ENCODE measurements around the gene GRIK5. TPM values are rescaled to one million over a fixed set of nuclear protein-coding genes. Genes with fewer than 3 reads are reported as not detected.

Gene GRIK5
- total RNA-seq, 1 donor from 2014 or later, result 0.09 TPM

- POLR2A ChIA-PET, result interaction anchor here (0.5 to 0.8 kb wide), 3 partner anchors 9 to 93 kb away, joined by 3 to 5 read pairs (median 3); no protein-coding TSS in a partner anchor
- no peaks in the 10 kb centered on the region for H3K9me3 Mint-ChIP-seq
Measured at GRCh38 chr19:42093505-42093904, 23.5 kb upstream of the GRIK5 start.

DNA sequence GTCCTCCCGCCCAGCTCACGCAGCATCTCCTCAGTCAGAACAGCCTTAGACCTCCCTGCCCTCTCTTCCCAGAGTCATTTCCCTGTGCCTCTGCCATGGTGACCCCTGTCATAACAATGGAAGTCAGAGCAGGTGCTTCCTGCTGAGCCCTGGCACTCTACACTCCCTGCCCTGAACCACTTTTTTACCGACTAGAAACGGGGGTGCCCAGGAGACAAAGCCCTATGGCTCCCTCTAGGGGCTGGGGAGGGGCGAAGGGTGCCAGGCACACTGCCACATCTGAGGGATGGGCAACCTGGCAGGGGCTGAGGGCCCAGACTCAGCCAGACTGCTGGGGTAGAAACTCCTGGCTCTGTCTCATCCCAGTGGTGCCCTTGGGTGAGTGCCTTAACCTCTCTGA, 22.3 kb upstream of the GRIK5 start:
- Mint-ChIP-seq H3K9me3 (no peaks in the 10 kb centered on the region), H3K27me3 (no peaks in the 10 kb centered on the region), H3K36me3 (ENCODE audit: low read depth) (peaks cover 65% of the 10 kb centered on the region), H3K27ac (peak overlapping the region; percentile 82), H3K4me1 (peaks cover 45% of the 10 kb centered on the region), H3K4me3 (no peak overlapping the region)
- TF ChIP-seq, protein P1, sequence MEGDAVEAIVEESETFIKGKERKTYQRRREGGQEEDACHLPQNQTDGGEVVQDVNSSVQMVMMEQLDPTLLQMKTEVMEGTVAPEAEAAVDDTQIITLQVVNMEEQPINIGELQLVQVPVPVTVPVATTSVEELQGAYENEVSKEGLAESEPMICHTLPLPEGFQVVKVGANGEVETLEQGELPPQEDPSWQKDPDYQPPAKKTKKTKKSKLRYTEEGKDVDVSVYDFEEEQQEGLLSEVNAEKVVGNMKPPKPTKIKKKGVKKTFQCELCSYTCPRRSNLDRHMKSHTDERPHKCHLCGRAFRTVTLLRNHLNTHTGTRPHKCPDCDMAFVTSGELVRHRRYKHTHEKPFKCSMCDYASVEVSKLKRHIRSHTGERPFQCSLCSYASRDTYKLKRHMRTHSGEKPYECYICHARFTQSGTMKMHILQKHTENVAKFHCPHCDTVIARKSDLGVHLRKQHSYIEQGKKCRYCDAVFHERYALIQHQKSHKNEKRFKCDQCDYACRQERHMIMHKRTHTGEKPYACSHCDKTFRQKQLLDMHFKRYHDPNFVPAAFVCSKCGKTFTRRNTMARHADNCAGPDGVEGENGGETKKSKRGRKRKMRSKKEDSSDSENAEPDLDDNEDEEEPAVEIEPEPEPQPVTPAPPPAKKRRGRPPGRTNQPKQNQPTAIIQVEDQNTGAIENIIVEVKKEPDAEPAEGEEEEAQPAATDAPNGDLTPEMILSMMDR (IDR thresholded peaks at IDR 0.05), result no peak
- CTCF ChIA-PET, result interaction anchor here (1.8 kb wide), 1 partner anchor 8 kb away, joined by 4 read pairs; no protein-coding TSS in a partner anchor
- ATAC-seq (ENCODE audit: low read depth) (peak; percentile 41), DNase-seq (no peak)
- intact Hi-C loops (cut with micrococcal nuclease), result no loop called here
- POLR2A ChIA-PET, result interaction anchor here (0.6 to 1.2 kb wide), 5 partner anchors 10 to 40 kb away, joined by 3 to 4 read pairs (median 3); partner anchors contain the start of genes POU2F2 and ZNF574

More at GRCh38 chr19:42093505-42093904, 23.5 kb upstream of the GRIK5 start:
- DNase-seq (no peak), ATAC-seq (ENCODE audit: low read depth) (no peak)
- intact Hi-C loops (cut with micrococcal nuclease), result no loop called here
- TF ChIP-seq, protein P1 (IDR thresholded peaks at IDR 0.05), result no peak
- Mint-ChIP-seq H3K36me3 (ENCODE audit: low read depth) (peaks cover 73% of the 10 kb centered on the region), H3K4me3 (no peak overlapping the region), H3K4me1 (peaks cover 35% of the 10 kb centered on the region), H3K27me3 (no peaks in the 10 kb centered on the region), H3K27ac (peak overlapping the region; percentile 41)
- CTCF ChIA-PET, result interaction anchor here (1.8 to 2.0 kb wide), 2 partner anchors 9 to 15 kb away, joined by 4 to 7 read pairs; no protein-coding TSS in a partner anchor

DNA sequence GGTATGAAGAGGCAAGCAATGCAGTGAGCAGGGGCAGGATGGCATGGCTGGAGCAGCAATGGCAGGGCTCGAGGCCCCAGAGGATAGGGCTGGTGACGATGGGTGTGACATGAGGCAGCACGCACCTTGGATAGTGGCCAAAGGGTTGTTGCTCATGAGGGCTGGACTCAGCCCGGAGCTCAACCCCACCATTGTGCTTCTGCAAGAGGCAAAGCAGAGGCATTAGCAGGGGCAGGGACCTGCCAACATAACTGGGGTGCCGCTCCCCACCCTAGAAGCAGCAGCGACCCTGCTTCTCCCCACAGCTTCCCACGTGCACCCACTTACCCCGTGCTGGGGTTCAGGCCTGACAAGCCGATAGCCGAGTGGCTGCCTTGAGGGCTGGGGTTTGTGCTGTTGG, 21.7 kb upstream of the GRIK5 start:
- Mint-ChIP-seq H3K27ac (no peak overlapping the region), H3K27me3 (no peaks in the 10 kb centered on the region), H3K36me3 (ENCODE audit: low read depth) (peaks cover 61% of the 10 kb centered on the region), H3K4me3 (no peak overlapping the region), H3K4me1 (peaks cover 49% of the 10 kb centered on the region), H3K9me3 (no peaks in the 10 kb centered on the region)
- POLR2A ChIA-PET, result interaction anchor here (0.7 to 1.2 kb wide), 4 partner anchors 10 to 40 kb away, joined by 3 to 4 read pairs (median 3); partner anchors contain the start of genes POU2F2 and ZNF574
- ATAC-seq (ENCODE audit: low read depth) (no peak), DNase-seq (no peak)
- CTCF ChIA-PET, result no interaction called here
- TF ChIP-seq, protein P1 (IDR thresholded peaks at IDR 0.05), result no peak
- intact Hi-C loops (cut with micrococcal nuclease), result no loop called here

DNA sequence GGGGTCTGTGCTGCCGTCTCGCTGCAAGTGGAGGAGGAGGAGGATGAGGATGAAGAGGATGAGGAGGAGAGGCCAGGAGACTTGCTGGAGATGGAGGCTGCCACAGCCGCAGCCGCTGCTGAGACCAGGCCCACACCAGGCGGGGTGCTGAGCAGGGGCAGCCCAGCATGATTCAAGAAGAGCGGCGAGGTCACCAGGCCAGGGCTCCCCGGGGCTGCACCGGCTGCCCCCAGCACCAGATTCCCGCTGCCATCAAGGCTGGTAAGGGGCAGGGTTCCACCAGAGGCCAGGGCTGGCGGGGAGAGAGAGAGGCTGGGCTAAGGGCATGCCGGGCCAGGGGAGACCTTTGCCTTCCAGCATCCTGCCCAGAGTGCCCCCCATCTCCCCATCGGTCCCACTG, 21.3 kb upstream of the GRIK5 start:
- H3K4me3 Mint-ChIP-seq, result no peak overlapping the region
- no peaks in the 10 kb centered on the region for H3K9me3 Mint-ChIP-seq
- TF ChIP-seq, protein P1 (IDR thresholded peaks at IDR 0.05), result no peak
- ChIA-PET CTCF (no interaction called here), POLR2A (interaction anchor here (1.2 to 1.6 kb wide), 3 partner anchors 10 to 108 kb away, joined by 3 to 6 read pairs (median 3); partner anchors contain the start of gene POU2F2)
- no peak for ATAC-seq (ENCODE audit: low read depth)
- intact Hi-C loops (cut with micrococcal nuclease), result no loop called here
- H3K36me3 Mint-ChIP-seq (ENCODE audit: low read depth), result peaks cover 56% of the 10 kb centered on the region
- DNase-seq, result no peak
- H3K27ac Mint-ChIP-seq, result peak overlapping the region; percentile 82
- H3K4me1 Mint-ChIP-seq, result peaks cover 50% of the 10 kb centered on the region
- H3K27me3 Mint-ChIP-seq, result no peaks in the 10 kb centered on the region

DNA sequence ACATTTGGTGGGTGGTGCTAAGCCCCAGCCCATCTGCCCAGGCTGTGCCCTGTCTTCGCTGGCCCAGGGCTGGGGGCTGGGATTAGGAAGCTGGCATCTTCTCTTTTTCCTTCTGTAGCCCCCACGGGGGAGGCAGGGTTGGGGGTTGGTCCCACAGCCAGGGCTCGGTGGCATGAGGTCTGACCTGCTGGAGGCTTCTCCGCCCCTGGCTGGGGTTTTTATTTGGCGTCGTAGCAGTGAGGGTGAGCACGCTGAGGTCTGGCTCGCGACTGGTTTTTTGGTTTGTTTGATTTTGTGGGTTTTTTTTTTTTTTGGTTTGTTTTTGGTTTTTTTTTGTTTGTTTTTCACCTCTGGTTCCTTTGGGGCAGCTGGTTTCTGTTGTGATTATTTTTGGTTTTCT, 20.7 kb upstream of the GRIK5 start:
- Mint-ChIP-seq H3K4me3 (no peak overlapping the region), H3K27ac (peak overlapping the region; percentile 82), H3K9me3 (no peaks in the 10 kb centered on the region), H3K4me1 (peaks cover 56% of the 10 kb centered on the region), H3K27me3 (no peaks in the 10 kb centered on the region), H3K36me3 (ENCODE audit: low read depth) (peaks cover 55% of the 10 kb centered on the region)
- DNase-seq (no peak), ATAC-seq (ENCODE audit: low read depth) (no peak)
- TF ChIP-seq, protein P1 (IDR thresholded peaks at IDR 0.05), result no peak
- CTCF ChIA-PET, result no interaction called here
- POLR2A ChIA-PET, result interaction anchor here (0.6 to 2.1 kb wide), 8 partner anchors 9 to 310 kb away, joined by 3 to 7 read pairs (median 4); partner anchors contain the start of gene ZNF574
- intact Hi-C loops (cut with micrococcal nuclease), result no loop called here

Measured in activated B cell treated with CpG ODN at 0.5 μM for 24 hours (primary cell).